HG02798 (cell line): ENCODE data around the gene ANKRD17.

Experiments
- ATAC-seq: cut with Tn5 transposase; IDR thresholded peaks from one replicate; pipeline ENCODE4 v1.9.1; 2021; ENCODE audit warnings: mild to moderate bottlenecking; ENCODE audit not compliant: unreplicated experiment, poor library complexity

Gene ANKRD17

GRCh38 chr4:73131281-73131680 is 127.3 kb downstream of the ANKRD17 start:
- ATAC-seq, result no peak

DNA sequence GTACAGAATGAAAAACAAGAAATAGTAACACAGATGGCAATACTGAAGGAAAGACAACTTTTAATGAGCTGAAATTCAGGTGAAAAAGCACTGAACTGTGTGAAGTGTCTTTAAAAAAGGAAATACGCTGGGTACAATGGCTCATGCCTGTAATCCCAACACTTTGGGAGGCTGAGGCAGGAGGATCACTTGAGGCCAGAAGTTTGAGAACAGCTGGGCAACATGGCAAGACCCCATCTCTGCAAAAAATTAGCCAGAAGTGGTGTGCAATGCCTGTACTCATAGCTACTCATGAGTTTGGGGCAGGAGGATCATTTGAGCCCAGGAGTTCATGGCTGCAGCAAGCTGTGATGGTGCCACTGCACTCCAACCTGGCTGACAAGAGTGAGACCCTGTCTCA is 129.3 kb downstream of the ANKRD17 start:
- no peak for ATAC-seq

- peak; percentile 76 for ATAC-seq
These were observed 130.7 kb downstream of the ANKRD17 start for GRCh38 chr4:73127839-73128453.

DNA sequence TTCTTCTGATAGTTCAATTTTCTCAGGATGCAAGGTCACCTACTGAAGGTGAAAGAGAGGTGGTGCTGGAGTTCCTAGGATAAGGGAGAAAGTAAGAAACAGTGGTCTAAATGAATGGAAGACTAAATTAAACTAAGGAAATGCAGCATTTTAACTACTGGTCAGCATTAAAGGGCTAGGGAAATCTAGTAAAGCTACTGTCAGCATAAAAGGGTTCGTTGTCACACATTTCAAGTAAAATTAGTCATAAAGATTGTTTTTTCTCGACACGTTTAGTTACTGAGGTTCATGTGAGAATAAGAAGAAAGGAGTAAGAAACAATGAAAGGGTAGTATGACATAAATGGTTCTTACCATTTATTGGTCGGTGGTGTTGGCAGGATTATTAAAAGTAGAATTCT is 149.1 kb downstream of the ANKRD17 start:
- ATAC-seq, result no peak

GRCh38 chr4:73104695-73105094 is 153.9 kb downstream of the ANKRD17 start:
- no peak for ATAC-seq

DNA sequence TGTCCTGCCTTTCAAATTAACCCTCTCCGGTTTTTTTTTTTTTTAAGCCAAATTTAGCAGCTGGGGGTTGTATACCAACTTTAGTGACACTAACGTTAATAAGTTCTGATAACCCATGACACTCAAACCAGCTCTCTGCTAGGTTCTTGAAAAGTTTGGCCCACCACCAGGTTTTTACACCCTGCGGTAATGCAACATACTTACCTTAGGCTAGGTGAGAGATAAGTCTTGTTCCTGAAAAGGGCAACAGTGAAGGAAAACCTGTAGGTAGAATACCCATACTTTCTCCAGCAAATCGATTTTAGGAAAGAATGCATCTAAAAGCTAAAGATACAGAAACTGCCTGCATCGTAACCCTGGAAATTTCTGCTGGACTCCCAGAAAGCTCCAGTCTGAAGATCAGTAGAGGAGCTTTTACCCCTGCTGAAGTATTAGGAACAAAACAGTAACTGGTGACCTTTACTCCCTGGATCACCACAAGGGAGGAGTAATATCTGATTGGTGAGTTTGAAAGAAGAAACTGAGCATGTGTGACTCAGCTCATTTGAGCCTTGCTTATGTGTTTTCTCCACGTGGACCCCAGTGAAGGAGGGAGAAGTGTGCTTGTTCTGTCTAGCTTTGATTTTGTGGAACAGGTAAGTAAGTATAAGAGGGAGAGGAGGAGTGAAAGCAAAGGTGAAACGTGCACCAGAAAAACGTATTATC is 154.6 kb downstream of the ANKRD17 start:
- no peak for ATAC-seq

GRCh38 chr4:73099143-73099542 is 159.5 kb downstream of the ANKRD17 start:
- ATAC-seq, result no peak

DNA sequence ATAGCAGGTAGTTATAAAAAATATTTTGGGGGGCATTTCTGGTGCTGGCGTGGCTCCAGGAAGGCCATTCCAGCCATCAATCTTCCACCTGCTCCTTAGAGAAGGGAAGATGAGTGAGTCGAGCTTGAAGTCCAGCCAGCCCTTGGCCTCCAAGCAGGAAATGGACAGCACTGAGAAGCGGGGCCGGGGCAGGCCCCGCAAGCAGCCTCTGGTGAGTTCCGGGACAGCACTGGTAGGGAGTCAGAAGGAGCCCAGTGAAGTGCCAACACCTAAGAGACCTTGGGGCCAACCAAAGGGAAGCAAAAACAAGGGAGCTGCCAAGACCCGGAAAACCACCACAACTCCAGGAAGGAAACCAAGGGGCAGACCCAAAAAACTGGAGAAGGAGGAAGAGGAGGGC is 159.9 kb downstream of the ANKRD17 start:
- no peak for ATAC-seq

DNA sequence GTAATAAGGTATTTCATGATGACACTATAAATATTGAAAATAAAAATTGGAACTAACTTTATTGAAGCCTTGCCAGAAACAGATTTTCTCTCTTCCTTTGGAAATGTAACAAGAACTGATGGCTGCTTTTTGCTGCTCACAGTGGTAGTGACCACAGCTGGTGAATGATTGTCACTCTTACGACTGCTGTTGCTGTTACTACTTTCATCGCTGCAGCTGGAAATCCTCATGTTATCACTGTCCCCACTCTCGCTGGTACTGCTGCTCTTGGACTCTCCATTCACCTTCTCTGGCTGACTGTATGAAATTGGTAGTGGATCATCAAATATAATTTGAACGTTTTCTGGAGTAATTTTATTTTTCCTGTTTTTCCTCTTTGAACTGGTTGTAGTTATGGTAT is 160.6 kb downstream of the ANKRD17 start:
- ATAC-seq, result no peak

- ATAC-seq, result no peak
These were observed 165.7 kb downstream of the ANKRD17 start for GRCh38 chr4:73092868-73093267.

DNA sequence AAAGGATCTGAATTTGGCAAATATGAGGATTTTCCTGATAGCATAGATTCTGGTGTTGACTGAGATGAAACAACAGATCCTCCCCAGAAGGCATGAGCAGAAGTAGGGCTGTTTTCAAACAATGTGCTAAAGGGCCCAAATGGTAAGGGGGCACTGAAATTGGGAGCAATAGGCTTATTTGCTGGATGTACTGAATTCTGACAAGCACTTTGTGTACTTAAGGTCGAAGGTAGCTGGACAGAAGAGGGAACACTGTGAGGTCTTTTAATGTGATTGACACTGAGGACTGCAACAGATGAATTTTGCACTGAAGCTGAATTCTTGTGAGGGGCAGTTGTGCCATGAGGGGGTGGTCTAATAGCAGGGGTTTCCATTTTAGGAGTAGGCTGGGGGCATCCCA is 167.9 kb downstream of the ANKRD17 start:
- no peak for ATAC-seq

- no peak for ATAC-seq
These were observed 170.7 kb downstream of the ANKRD17 start for GRCh38 chr4:73087871-73088270.

- ATAC-seq, result no peak
These were observed 172.3 kb downstream of the ANKRD17 start for GRCh38 chr4:73086095-73086868.

- no peak for ATAC-seq
These were observed 177.8 kb downstream of the ANKRD17 start for GRCh38 chr4:73080789-73081188.

GRCh38 chr4:73075832-73076231 is 182.8 kb downstream of the ANKRD17 start:
- no peak for ATAC-seq

DNA sequence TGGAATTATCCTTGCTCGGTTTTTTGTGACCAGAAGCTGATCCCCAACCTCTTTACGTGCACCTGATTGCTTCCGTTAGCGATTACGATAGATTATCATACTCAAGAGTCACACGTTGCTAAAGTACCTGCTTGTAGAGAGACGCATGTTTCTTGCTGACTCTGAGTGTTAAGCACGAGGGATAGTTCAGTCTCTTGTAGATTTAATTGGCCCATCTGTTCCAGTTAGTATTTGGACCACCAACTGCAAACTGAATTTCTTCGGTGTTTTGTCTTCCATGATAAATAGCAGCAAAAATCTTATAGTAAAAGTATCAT is 188.6 kb downstream of the ANKRD17 start:
- ATAC-seq, result peak; percentile 15

GRCh38 chr4:73069338-73070073 is 189.1 kb downstream of the ANKRD17 start, which contains the start of gene COX18:
TSS of gene COX18 (minus strand) at chr4:73069716. CDS start at chr4:73069649, 67 bp downstream.
- ATAC-seq, result peak; percentile 88

- peak; percentile 0 for ATAC-seq
These were observed 189.9 kb downstream of the ANKRD17 start for GRCh38 chr4:73068491-73069337.

GRCh38 chr4:73067971-73068394 is 190.6 kb downstream of the ANKRD17 start:
- no peak for ATAC-seq

- ATAC-seq, result no peak
These were observed 191.7 kb downstream of the ANKRD17 start for GRCh38 chr4:73066928-73067327.
